Mesothelial cell of epicardium (in vitro differentiated cells): ENCODE data around the gene CDON. TPM values are rescaled to one million over a fixed set of nuclear protein-coding genes. Genes with fewer than 3 reads are reported as not detected.

ENCODE experiments used
- DNase-seq, 2 experiments: peaks; one replicate each; pipeline ENCODE4 v3.0.0; 2021; ENCODE audit warnings: low spot score in 2 of 2; ENCODE audit not compliant: unreplicated experiment in 2 of 2
- H3K27ac Mint-ChIP-seq: 2 replicates; pipeline ENCODE4 v1.8.0; 2021; ENCODE audit warnings: mixed read lengths
- H3K27me3 Mint-ChIP-seq: 2 replicates; pipeline ENCODE4 v1.8.0; 2021; ENCODE audit warnings: low read depth, mixed read lengths
- H3K36me3 Mint-ChIP-seq: 2 replicates; pipeline ENCODE4 v1.8.0; 2021; ENCODE audit warnings: mixed read lengths
- H3K4me1 Mint-ChIP-seq: 2 replicates; pipeline ENCODE4 v1.8.0; 2021; ENCODE audit warnings: mixed read lengths
- H3K4me3 Mint-ChIP-seq: 2 replicates; pipeline ENCODE4 v1.8.0; 2021; ENCODE audit warnings: mild to moderate bottlenecking, moderate library complexity, mixed read lengths
- H3K9me3 Mint-ChIP-seq: 2 replicates; pipeline ENCODE4 v1.8.0; 2021; ENCODE audit warnings: mixed read lengths
- CTCF ChIP-seq: fragments of 200-600 bp; sonication (generic); IDR thresholded peaks from one replicate; pipeline ENCODE4 v1.5.0; 2021; ENCODE audit warnings: antibody characterized with exemption; ENCODE audit not compliant: unreplicated experiment
- total RNA-seq: library from RNA; stranded (reverse); gene quantifications from 3 replicates; pipeline ENCODE4 v1.2.1, GENCODE V29; 2021

CDON gene
- total RNA-seq, 1 donor from 2014 or later, result 165 TPM

- no peaks in the 10 kb centered on the region for H3K9me3 Mint-ChIP-seq
- no peak for DNase-seq
- peaks cover 64% of the 10 kb centered on the region for H3K4me1 Mint-ChIP-seq
- TF ChIP-seq CTCF, result no peak
- H3K27me3 Mint-ChIP-seq, result no peaks in the 10 kb centered on the region
- H3K4me3 Mint-ChIP-seq, result no peak overlapping the region
- H3K36me3 Mint-ChIP-seq, result no peaks in the 10 kb centered on the region
- H3K27ac Mint-ChIP-seq, result no peak overlapping the region
These were observed 43.0 kb upstream of the CDON start for GRCh38 chr11:126105748-126106080.

- H3K36me3 Mint-ChIP-seq, result no peaks in the 10 kb centered on the region
- no peak for TF ChIP-seq CTCF
- no peaks in the 10 kb centered on the region for H3K27me3 Mint-ChIP-seq
- DNase-seq, result no peak
- H3K9me3 Mint-ChIP-seq, result no peaks in the 10 kb centered on the region
- H3K27ac Mint-ChIP-seq, result peak overlapping the region; percentile 88
- H3K4me3 Mint-ChIP-seq, result no peak overlapping the region
- peaks cover 69% of the 10 kb centered on the region for H3K4me1 Mint-ChIP-seq
These were observed 42.5 kb upstream of the CDON start for GRCh38 chr11:126105022-126105747.

GRCh38 chr11:126104420-126104819, 41.8 kb upstream of the CDON start:
- H3K4me1 Mint-ChIP-seq, result peaks cover 73% of the 10 kb centered on the region
- no peaks in the 10 kb centered on the region for H3K9me3 Mint-ChIP-seq
- DNase-seq, result no peak
- peak overlapping the region; percentile 88 for H3K27ac Mint-ChIP-seq
- no peak overlapping the region for H3K4me3 Mint-ChIP-seq
- H3K36me3 Mint-ChIP-seq, result no peaks in the 10 kb centered on the region
- no peak for TF ChIP-seq CTCF
- no peaks in the 10 kb centered on the region for H3K27me3 Mint-ChIP-seq

GRCh38 chr11:126103150-126103549, 40.5 kb upstream of the CDON start:
- H3K4me3 Mint-ChIP-seq, result no peak overlapping the region
- peak overlapping the region; percentile 88 for H3K27ac Mint-ChIP-seq
- no peaks in the 10 kb centered on the region for H3K9me3 Mint-ChIP-seq
- no peak for TF ChIP-seq CTCF
- H3K27me3 Mint-ChIP-seq, result no peaks in the 10 kb centered on the region
- no peak for DNase-seq
- no peaks in the 10 kb centered on the region for H3K36me3 Mint-ChIP-seq
- H3K4me1 Mint-ChIP-seq, result peaks cover 79% of the 10 kb centered on the region

GRCh38 chr11:126102436-126102981, 39.8 kb upstream of the CDON start:
- no peak for TF ChIP-seq CTCF
- peak overlapping the region; percentile 88 for H3K27ac Mint-ChIP-seq
- no peak for DNase-seq
- H3K4me1 Mint-ChIP-seq, result peaks cover 86% of the 10 kb centered on the region
- no peaks in the 10 kb centered on the region for H3K9me3 Mint-ChIP-seq
- no peaks in the 10 kb centered on the region for H3K27me3 Mint-ChIP-seq
- H3K36me3 Mint-ChIP-seq, result no peaks in the 10 kb centered on the region
- H3K4me3 Mint-ChIP-seq, result no peak overlapping the region
